ENCODE results near the gene HBS1L.
A peak's percentile ranks its signal among the peaks of the same experiment; 100 is the strongest.

Gene HBS1L

DNA sequence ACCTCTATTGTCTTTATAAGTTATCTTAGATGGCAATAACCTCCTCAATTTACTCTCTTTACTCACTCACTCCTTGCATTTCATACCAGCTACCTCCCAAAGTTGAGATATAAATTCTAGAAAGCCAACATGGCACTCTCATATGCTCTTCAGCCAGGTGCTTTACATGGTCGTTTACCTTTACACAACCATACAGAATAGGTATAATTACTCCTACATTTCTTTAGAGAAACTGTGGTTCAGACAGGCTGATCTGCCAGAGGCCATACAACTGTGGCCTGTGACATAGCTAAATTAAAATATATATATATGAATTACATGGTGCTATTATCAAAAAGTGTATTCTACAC is 45.7 kb downstream of the HBS1L start:
- TF ChIP-seq, protein P1, sequence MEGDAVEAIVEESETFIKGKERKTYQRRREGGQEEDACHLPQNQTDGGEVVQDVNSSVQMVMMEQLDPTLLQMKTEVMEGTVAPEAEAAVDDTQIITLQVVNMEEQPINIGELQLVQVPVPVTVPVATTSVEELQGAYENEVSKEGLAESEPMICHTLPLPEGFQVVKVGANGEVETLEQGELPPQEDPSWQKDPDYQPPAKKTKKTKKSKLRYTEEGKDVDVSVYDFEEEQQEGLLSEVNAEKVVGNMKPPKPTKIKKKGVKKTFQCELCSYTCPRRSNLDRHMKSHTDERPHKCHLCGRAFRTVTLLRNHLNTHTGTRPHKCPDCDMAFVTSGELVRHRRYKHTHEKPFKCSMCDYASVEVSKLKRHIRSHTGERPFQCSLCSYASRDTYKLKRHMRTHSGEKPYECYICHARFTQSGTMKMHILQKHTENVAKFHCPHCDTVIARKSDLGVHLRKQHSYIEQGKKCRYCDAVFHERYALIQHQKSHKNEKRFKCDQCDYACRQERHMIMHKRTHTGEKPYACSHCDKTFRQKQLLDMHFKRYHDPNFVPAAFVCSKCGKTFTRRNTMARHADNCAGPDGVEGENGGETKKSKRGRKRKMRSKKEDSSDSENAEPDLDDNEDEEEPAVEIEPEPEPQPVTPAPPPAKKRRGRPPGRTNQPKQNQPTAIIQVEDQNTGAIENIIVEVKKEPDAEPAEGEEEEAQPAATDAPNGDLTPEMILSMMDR (IDR thresholded peaks at IDR 0.05; ENCODE audit: insufficient read depth, low read depth, low read length, missing control alignments) = no peak
- H3K4me3 ChIP-seq (ENCODE audit: low read depth, low read length) = no peak overlapping the region
- no peak for DNase-seq (ENCODE audit: low read depth)

DNA sequence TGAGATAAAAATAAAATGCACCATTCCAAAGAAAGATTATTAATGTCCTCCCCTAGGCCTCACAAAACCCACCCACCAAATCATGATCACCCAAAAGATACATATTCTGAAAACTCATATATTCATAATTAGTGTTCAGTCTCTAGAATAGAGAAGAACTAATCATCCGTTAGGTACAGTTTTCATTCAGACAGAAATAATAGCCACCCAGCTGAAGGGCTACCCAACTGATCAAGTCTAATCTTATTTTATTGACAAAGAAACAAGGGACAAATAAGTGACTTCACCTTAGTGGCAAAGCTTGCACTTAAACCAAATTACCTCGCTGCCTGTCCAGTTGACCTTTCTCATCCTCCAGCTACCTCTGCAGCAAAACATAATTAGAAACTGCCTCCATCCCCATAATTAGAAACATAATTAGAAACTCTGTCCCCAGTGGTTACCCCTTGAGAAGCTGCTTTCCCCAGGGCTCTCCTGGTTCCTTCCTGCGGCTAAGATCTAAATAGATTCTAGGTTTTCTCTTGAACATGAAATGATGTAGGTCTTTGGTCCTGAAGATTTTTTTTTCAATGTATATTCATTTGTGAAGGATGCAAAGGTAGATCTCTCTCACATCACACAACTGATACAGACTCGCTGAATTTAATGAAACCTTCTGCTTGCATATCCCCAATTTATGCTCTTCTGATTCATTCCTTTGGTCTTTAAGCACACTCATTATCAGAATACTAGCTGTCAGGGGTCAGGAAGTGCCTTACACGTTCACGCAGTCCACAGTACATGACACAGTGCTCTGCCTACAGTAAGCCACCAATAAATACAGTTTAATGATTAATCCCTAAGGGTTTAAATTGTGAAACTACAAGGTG is 46.3 kb downstream of the HBS1L start:
- no peak overlapping the region for H3K4me3 ChIP-seq (ENCODE audit: low read depth, low read length)
- peak; percentile 78 for DNase-seq (ENCODE audit: low read depth)
- TF ChIP-seq, protein P1 (IDR thresholded peaks at IDR 0.05; ENCODE audit: insufficient read depth, low read depth, low read length, missing control alignments) = no peak

DNA sequence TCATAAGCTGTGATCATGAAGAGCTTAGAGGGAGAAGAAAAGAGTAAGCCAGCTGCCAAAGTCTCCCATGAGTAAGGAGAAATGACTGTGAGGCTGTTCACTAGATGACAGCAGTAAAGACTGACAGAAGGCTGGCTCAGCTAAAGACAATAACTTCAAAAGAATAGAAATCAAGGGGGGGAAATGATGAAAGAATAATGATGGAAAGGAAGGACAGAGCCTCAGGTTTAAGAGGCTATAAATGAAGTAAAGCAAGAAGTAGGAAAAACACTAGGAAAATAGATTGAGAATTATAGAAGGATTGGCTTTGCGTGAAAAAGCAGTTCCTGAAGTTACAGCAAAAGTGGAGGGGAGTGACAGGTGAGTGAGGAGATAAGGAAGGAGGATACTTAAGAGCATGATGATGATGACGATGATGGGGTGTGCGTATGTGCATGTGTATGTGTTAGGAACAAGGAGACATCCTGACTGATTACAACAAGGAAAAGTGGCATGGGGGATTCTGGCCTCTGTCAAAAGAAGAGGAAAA is 48.2 kb downstream of the HBS1L start:
- TF ChIP-seq, protein P1 (IDR thresholded peaks at IDR 0.05; ENCODE audit: insufficient read depth, low read depth, low read length, missing control alignments) = no peak
- no peak for DNase-seq (ENCODE audit: low read depth)

DNA sequence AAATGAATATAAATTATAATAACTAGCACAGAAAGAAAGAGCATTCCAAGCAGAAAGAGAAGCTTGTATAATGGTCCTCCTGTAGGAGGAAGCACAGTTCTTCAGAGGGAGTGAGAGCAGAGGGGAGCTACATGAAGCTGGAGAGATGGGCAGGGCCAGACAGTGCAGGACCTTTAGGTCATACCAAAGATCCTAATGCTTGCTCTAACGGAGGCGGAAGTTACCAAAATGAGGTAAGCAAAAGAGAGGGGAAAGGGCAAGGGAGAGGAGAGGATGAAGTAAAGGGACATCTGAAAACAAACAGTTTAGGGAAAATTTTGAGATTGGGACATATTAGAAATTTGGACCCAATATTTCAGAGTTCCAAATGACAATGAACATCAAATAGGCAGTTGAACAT is 50.2 kb downstream of the HBS1L start:
- no peak for DNase-seq (ENCODE audit: low read depth)
- TF ChIP-seq, protein P1 (IDR thresholded peaks at IDR 0.05; ENCODE audit: insufficient read depth, low read depth, low read length, missing control alignments) = no peak
- no peak overlapping the region for H3K4me3 ChIP-seq (ENCODE audit: low read depth, low read length)

More for the DNA sequence above, 48.2 kb downstream of the HBS1L start:
- no peak overlapping the region for H3K4me3 ChIP-seq (ENCODE audit: low read depth, low read length)

DNA sequence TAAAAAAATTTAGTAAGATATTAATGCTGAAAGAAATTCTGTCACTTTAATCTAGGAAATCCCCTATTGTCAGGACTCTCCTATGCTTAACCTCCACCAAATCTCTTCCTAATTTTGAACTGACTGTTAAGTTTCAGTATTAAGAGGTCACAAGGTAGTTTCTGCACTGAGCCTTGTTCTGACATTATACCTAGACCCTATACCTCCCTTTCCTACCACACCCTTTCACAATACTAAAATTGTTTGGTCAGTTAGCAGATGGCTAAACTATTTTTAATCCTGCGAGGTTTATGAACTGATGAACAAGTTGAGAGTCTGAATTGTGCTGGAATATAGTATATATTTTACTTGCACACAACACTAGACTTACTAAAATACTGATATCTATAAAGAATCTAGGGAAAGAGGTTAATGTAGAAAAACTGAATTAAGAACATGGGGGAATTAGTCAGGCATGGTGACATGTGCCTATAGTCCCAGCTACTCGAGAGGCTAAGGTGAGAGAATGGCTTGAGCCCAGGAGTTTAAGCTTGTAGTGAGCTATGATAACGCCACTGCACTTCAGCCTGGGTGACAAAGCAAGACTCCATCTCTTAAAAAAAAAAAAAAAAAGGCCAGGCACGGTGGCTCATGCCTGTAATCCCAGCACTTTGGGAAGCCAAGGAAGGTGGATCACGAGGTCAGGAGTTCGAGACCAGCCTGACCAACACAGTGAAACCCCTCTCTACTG is 51.5 kb downstream of the HBS1L start:
- DNase-seq (ENCODE audit: low read depth) = peak; percentile 86
- H3K4me3 ChIP-seq (ENCODE audit: low read depth, low read length) = peak overlapping the region; percentile 52
- TF ChIP-seq, protein P1 (IDR thresholded peaks at IDR 0.05; ENCODE audit: insufficient read depth, low read depth, low read length, missing control alignments) = no peak

DNA sequence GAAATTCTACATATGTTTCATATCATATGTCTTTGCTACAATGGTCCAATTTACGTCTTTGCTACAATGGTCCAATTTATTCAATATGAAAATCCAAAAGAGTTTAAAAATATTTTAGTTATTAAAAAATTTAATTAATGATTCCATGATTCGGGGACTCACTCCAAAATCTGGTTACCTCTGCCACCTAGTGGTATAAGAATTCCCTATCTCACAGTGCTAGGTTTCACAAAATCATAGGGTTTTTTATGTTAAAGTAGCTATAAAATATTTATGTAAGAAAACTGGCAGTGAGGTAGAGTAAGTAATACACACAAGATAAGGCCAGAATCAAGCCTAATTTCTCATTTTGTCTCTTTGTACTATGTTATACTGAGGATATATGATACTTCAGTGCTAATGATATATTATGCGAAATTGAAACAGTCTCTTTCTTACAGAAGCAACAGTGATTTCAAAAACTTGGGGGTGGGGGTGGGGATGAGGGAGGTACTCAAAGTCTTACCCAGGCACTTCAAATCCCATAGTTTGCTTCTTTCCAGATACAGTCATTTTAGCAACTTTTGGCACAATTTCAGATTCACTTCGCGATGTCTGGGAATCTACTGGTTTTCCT is 52.3 kb downstream of the HBS1L start:
- H3K4me3 ChIP-seq (ENCODE audit: low read depth, low read length) = peak overlapping the region; percentile 52
- peak; percentile 65 for DNase-seq (ENCODE audit: low read depth)
- TF ChIP-seq, protein P1 (IDR thresholded peaks at IDR 0.05; ENCODE audit: insufficient read depth, low read depth, low read length, missing control alignments) = peak; percentile 53

Measured in GM12865 (cell line).